Chondrocyte (in vitro differentiated cells): ENCODE measurements around the gene MYL10. TPM values are rescaled to one million over a fixed set of nuclear protein-coding genes. Genes with fewer than 3 reads are reported as not detected.

Source experiments
- DNase-seq: peaks from one replicate; pipeline ENCODE4 v3.0.0; 2021; ENCODE audit warnings: mixed read lengths, low spot score
- H3K27ac Mint-ChIP-seq: one replicate; pipeline ENCODE4 v1.8.0; 2021; ENCODE audit warnings: mild to moderate bottlenecking, moderate library complexity, mixed read lengths; ENCODE audit not compliant: unreplicated experiment
- H3K27me3 Mint-ChIP-seq: 2 replicates; pipeline ENCODE4 v1.8.0; 2021; ENCODE audit warnings: low read depth, mixed read lengths
- H3K36me3 Mint-ChIP-seq: 2 replicates; pipeline ENCODE4 v1.8.0; 2021; ENCODE audit warnings: low read depth, mixed read lengths
- H3K4me1 Mint-ChIP-seq: 2 replicates; pipeline ENCODE4 v1.8.0; 2021; ENCODE audit warnings: low read depth, mild to moderate bottlenecking, mixed read lengths
- H3K4me3 Mint-ChIP-seq: one replicate; pipeline ENCODE4 v1.8.0; 2021; ENCODE audit warnings: mild to moderate bottlenecking, moderate library complexity, mixed read lengths; ENCODE audit not compliant: unreplicated experiment
- H3K9me3 Mint-ChIP-seq: 2 replicates; pipeline ENCODE4 v1.8.0; 2021; ENCODE audit warnings: low read depth, mixed read lengths
- CTCF ChIP-seq: fragments of 200-600 bp; sonication (generic); IDR thresholded peaks from 2 replicates; pipeline ENCODE4 v1.5.0; 2021; ENCODE audit warnings: antibody characterized with exemption, mild to moderate bottlenecking, moderate library complexity
- total RNA-seq: library from RNA; stranded (reverse); gene quantifications from 3 replicates; pipeline ENCODE4 v1.2.1, GENCODE V29; 2021

The MYL10 gene
- total RNA-seq, 1 donor from 2014 or later: 3.4 TPM

DNA sequence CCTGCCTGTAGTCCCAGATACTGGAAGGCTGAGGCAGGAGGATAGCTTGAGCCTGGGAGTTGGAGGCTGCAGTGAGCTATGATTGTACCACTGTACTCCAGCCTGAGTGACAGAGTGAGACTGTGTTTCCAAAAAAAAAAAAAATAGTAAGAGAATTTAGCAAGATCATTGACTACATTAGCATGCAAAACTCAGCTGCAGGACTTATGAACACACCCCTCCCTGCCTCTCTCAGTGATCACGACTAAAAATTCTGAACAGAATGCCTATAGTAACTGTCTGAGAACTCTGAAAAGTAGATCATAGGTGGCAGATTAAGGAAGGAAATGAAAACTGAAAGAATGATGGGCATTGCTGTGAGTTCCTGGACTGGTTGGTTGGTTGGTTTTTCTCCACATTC, 50.5 kb downstream of the MYL10 start:
- Mint-ChIP-seq H3K27me3 (peaks cover 2% of the 10 kb centered on the region), H3K27ac (no peak overlapping the region), H3K4me1 (peaks cover 11% of the 10 kb centered on the region), H3K4me3 (no peak overlapping the region), H3K36me3 (peaks cover 6% of the 10 kb centered on the region), H3K9me3 (peaks cover 15% of the 10 kb centered on the region)
- DNase-seq: no peak
- no peak for TF ChIP-seq CTCF

DNA sequence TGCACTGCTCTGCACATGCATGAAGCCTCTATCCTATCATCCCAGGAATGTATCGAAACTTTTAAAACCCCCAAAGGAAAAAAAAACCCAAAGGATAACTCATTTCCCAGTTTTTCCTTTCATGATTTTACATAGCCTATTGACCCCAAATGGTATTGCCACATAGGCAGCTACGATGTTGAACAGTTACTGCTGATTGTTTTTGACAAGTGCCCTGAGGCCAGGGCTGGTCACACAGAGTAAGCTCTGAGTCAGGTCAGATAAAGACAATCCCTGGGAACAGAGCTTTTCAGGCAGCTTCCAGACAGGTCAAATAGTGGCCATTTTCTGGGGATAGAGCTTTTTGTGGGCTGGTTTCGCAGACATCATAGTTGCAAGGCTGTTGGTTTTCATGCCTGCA, 52.1 kb downstream of the MYL10 start:
- Mint-ChIP-seq H3K27me3 (peaks cover 2% of the 10 kb centered on the region), H3K4me1 (peaks cover 11% of the 10 kb centered on the region), H3K4me3 (no peak overlapping the region), H3K36me3 (no peaks in the 10 kb centered on the region), H3K9me3 (peaks cover 18% of the 10 kb centered on the region), H3K27ac (no peak overlapping the region)
- no peak for DNase-seq
- TF ChIP-seq CTCF: no peak

GRCh38 chr7:101575721-101576120, 53.4 kb downstream of the MYL10 start:
- H3K4me1 Mint-ChIP-seq: peaks cover 11% of the 10 kb centered on the region
- peaks cover 25% of the 10 kb centered on the region for H3K9me3 Mint-ChIP-seq
- H3K27me3 Mint-ChIP-seq: no peaks in the 10 kb centered on the region
- H3K27ac Mint-ChIP-seq: no peak overlapping the region
- no peaks in the 10 kb centered on the region for H3K36me3 Mint-ChIP-seq
- H3K4me3 Mint-ChIP-seq: no peak overlapping the region
- no peak for TF ChIP-seq CTCF
- no peak for DNase-seq

DNA sequence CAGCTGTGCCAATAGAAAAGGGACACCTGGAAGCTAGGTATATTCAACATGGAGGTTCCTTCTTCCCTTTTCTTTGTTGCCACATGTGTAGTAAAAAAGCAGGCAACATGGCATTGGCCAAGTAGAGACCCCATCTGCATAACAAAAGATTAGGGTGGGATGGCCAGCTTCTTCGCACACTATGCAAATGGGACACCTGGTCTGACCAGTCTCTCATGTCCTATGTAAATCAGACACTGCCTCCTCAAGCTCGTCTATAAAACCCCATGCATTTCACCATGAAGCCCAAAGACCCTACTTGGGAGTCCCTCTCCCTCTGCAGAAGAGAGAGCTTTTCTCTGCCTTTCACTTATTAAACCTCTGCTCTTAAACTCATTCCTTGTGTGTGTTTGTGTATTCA, 53.9 kb downstream of the MYL10 start:
- Mint-ChIP-seq H3K9me3 (peaks cover 26% of the 10 kb centered on the region), H3K36me3 (no peaks in the 10 kb centered on the region), H3K4me1 (peaks cover 11% of the 10 kb centered on the region), H3K4me3 (no peak overlapping the region), H3K27me3 (no peaks in the 10 kb centered on the region), H3K27ac (no peak overlapping the region)
- no peak for DNase-seq
- no peak for TF ChIP-seq CTCF

DNA sequence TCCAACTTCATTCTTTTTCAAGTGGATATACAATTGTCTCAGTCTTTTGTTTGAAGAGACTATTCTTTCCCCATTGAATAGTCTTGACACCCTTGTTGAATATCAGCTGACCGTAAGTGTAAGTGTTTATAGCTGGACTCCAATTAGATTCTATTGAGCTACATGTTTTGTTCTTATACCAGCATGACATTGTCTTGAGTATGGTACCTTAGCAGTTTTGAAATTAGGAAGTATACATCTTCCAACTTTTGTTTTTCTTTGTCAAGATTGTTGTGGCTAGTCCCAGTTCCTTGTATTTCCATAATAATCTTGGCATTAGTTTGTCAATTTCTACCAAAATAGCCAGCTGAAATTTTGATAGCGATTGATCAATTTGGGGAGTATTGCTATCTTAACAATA, 56.9 kb downstream of the MYL10 start:
- H3K36me3 Mint-ChIP-seq: peaks cover 8% of the 10 kb centered on the region
- peaks cover 34% of the 10 kb centered on the region for H3K9me3 Mint-ChIP-seq

More for the DNA sequence above, 56.9 kb downstream of the MYL10 start:
- H3K27me3 Mint-ChIP-seq: peaks cover 5% of the 10 kb centered on the region
- H3K27ac Mint-ChIP-seq: no peak overlapping the region
- H3K4me3 Mint-ChIP-seq: no peak overlapping the region
- no peak for TF ChIP-seq CTCF
- H3K4me1 Mint-ChIP-seq: peaks cover 5% of the 10 kb centered on the region
- no peak for DNase-seq
